Colonic mucosa (tissue), 4 donors: ENCODE data around the gene MYO15A. TPM values are rescaled to one million over a fixed set of nuclear protein-coding genes. Genes with fewer than 3 reads are reported as not detected.

Experiments used
- DNase-seq: peaks from one replicate; pipeline ENCODE4 v3.0.0-alpha.2; 2020
- H3K27ac ChIP-seq: fragments of 200-600 bp; one replicate; pipeline ENCODE4 v1.8.0; 2021
- H3K27me3 ChIP-seq: fragments of 200-600 bp; one replicate; pipeline ENCODE4 v1.8.0; 2021
- H3K36me3 ChIP-seq: fragments of 200-600 bp; one replicate; pipeline ENCODE4 v1.8.0; 2021
- H3K4me1 ChIP-seq: fragments of 200-600 bp; one replicate; pipeline ENCODE4 v1.8.0; 2021; ENCODE audit warnings: mild to moderate bottlenecking
- H3K4me3 ChIP-seq: fragments of 200-600 bp; one replicate; pipeline ENCODE4 v1.8.0; 2021
- H3K9ac ChIP-seq, 2 donors: one replicate each; pipeline ENCODE4 v1.7.0; 2013; ENCODE audit warnings: control low read depth in 2 of 2, low read depth in 2 of 2, low read length in 2 of 2
- H3K9me3 ChIP-seq: fragments of 200-600 bp; one replicate; pipeline ENCODE4 v1.8.0; 2021
- intact Hi-C: fragments of 100-400 bp; cut with DNase I; formaldehyde crosslinking; loops from one replicate; pipeline ENCODE4 v1.14.1; 2022
- total RNA-seq, 2 donors: library from RNA; stranded (reverse); fragmentation: NEBNext Ultra II Directional in 1 of 2; extraction: Animal tissue kit (Norgen Biotek cat#: 25700) in 1 of 2; gene quantifications; one replicate each; pipeline ENCODE4 v1.2.1, GENCODE V29; 2021
- TF ChIP-seq, protein P1 (sequence below): fragments of 200-600 bp; IDR thresholded peaks from one replicate; pipeline ENCODE4 v1.8.0; 2022; ENCODE audit warnings: antibody characterized with exemption, mild to moderate bottlenecking
- donor health status: healthy.
- donor health status: DM: no; HTN: no; CAD: no.
- donor health status: DM: no; HTN: no; CAD: no.

Gene MYO15A
- total RNA-seq, 2 donors from 2014 or later = 1.1 to 1.4 TPM

DNA sequence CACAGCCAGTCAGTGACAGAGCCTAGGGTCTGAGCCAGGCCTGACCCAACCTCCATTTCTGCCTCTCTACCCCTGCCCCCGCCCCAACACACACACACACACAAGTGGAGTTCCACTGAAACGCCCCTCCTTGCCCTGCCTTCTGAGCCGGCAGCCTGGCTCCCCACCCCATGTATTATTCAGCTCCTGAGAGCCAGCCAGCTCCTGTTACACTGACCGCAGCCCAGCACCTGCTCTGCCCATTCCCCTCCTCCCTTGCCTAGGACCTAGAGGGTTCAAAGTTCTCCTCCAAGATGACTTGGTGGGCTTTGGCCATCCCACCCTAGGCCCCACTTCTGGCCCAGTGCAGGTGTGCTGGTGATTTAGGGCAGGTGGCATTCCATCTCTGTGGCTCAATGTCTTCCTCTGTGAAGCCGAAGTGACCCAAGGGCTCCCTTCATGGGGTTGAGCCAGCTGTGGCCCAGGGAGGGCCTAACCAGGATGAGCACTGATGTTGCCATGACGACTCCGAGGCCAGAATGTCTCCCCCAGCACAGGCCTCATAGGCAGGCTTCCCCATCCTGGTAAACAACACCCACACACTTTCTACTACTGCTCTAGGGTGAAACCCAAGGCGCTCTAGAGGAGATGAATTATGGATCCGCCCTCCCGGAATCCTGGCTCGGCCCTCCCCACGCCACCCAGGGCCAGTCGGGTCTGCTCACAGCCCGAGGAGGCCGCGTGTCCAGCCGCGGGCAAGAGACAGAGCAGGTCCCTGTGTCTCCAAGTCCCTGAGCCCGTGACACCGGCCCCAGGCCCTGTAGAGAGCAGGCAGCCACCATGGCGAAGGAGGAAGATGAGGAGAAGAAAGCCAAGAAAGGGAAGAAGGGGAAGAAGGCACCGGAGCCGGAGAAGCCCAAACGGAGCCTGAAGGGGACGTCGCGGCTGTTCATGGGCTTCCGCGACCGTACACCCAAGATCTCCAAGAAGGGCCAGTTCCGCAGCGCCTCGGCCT is 9.7 kb downstream of the MYO15A start:
- intact Hi-C loops = no loop called here
- no peaks in the 10 kb centered on the region for H3K27me3 ChIP-seq
- TF ChIP-seq, protein P1, sequence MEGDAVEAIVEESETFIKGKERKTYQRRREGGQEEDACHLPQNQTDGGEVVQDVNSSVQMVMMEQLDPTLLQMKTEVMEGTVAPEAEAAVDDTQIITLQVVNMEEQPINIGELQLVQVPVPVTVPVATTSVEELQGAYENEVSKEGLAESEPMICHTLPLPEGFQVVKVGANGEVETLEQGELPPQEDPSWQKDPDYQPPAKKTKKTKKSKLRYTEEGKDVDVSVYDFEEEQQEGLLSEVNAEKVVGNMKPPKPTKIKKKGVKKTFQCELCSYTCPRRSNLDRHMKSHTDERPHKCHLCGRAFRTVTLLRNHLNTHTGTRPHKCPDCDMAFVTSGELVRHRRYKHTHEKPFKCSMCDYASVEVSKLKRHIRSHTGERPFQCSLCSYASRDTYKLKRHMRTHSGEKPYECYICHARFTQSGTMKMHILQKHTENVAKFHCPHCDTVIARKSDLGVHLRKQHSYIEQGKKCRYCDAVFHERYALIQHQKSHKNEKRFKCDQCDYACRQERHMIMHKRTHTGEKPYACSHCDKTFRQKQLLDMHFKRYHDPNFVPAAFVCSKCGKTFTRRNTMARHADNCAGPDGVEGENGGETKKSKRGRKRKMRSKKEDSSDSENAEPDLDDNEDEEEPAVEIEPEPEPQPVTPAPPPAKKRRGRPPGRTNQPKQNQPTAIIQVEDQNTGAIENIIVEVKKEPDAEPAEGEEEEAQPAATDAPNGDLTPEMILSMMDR = no peak
- no peak for DNase-seq
- H3K9me3 ChIP-seq = no peaks in the 10 kb centered on the region
- H3K4me1 ChIP-seq = no peaks in the 10 kb centered on the region
- H3K36me3 ChIP-seq = no peaks in the 10 kb centered on the region
- H3K27ac ChIP-seq = no peak overlapping the region
- H3K4me3 ChIP-seq = no peak overlapping the region
- no peak overlapping the region for H3K9ac ChIP-seq

DNA sequence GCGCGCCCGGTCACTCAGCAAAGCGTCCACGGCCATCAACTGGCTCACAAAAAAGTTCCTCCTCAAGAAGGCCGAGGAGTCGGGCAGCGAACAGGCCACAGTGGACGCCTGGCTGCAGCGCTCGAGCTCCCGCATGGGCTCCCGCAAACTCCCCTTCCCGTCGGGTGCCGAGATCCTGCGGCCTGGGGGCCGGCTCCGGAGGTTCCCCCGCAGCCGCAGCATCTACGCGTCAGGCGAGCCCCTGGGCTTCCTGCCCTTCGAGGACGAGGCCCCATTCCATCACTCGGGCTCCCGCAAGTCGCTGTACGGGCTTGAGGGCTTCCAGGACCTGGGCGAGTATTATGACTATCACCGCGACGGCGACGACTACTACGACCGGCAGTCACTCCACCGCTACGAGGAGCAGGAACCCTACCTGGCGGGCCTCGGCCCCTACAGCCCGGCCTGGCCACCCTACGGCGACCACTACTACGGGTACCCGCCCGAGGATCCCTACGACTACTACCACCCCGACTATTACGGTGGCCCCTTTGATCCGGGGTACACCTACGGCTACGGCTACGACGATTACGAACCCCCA is 10.7 kb downstream of the MYO15A start:
- Histone ChIP-seq H3K36me3 (no peaks in the 10 kb centered on the region), H3K27me3 (no peaks in the 10 kb centered on the region), H3K4me1 (no peaks in the 10 kb centered on the region), H3K9ac (no peak overlapping the region), H3K27ac (no peak overlapping the region), H3K9me3 (no peaks in the 10 kb centered on the region), H3K4me3 (no peak overlapping the region)
- DNase-seq = no peak
- TF ChIP-seq, protein P1 = no peak
- intact Hi-C loops = no loop called here

DNA sequence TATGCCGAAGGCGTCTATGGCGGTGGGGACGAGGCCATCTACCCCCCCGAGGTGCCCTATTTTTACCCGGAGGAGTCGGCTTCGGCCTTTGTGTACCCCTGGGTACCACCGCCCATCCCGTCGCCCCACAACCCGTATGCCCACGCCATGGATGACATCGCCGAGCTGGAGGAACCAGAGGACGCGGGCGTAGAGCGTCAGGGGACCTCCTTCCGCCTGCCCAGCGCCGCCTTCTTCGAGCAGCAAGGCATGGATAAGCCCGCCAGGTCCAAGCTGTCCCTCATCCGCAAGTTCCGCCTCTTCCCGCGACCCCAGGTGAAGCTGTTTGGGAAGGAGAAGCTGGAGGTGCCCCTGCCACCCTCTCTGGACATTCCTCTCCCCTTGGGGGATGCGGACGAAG is 11.4 kb downstream of the MYO15A start:
- intact Hi-C loops = no loop called here
- no peak overlapping the region for H3K9ac ChIP-seq
- no peak for DNase-seq
- H3K27me3 ChIP-seq = no peaks in the 10 kb centered on the region
- no peaks in the 10 kb centered on the region for H3K9me3 ChIP-seq
- H3K4me3 ChIP-seq = no peak overlapping the region
- TF ChIP-seq, protein P1 = no peak
- H3K4me1 ChIP-seq = no peaks in the 10 kb centered on the region
- H3K27ac ChIP-seq = no peak overlapping the region
- no peaks in the 10 kb centered on the region for H3K36me3 ChIP-seq

DNA sequence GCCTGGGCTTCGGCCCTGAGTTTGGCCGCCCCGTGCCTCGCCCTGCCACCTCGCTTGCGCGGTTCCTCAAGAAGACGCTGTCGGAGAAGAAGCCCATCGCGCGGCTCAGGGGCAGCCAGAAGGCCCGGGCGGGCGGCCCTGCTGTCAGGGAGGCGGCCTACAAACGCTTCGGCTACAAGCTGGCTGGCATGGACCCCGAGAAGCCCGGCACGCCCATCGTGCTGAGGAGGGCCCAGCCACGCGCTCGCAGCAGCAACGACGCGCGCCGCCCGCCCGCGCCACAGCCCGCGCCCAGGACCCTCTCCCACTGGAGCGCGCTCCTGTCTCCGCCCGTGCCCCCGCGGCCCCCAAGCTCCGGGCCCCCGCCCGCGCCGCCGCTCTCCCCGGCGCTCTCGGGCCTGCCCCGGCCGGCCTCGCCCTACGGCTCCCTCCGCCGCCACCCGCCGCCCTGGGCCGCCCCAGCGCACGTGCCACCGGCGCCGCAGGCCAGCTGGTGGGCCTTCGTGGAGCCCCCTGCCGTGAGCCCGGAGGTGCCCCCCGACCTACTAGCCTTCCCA is 12.0 kb downstream of the MYO15A start:
- TF ChIP-seq, protein P1 = no peak
- no peaks in the 10 kb centered on the region for H3K27me3 ChIP-seq
- no peak overlapping the region for H3K27ac ChIP-seq
- H3K4me1 ChIP-seq = no peaks in the 10 kb centered on the region
- H3K36me3 ChIP-seq = no peaks in the 10 kb centered on the region
- H3K9ac ChIP-seq = no peak overlapping the region
- H3K4me3 ChIP-seq = no peak overlapping the region
- H3K9me3 ChIP-seq = no peaks in the 10 kb centered on the region
- intact Hi-C loops = no loop called here
- no peak for DNase-seq

DNA sequence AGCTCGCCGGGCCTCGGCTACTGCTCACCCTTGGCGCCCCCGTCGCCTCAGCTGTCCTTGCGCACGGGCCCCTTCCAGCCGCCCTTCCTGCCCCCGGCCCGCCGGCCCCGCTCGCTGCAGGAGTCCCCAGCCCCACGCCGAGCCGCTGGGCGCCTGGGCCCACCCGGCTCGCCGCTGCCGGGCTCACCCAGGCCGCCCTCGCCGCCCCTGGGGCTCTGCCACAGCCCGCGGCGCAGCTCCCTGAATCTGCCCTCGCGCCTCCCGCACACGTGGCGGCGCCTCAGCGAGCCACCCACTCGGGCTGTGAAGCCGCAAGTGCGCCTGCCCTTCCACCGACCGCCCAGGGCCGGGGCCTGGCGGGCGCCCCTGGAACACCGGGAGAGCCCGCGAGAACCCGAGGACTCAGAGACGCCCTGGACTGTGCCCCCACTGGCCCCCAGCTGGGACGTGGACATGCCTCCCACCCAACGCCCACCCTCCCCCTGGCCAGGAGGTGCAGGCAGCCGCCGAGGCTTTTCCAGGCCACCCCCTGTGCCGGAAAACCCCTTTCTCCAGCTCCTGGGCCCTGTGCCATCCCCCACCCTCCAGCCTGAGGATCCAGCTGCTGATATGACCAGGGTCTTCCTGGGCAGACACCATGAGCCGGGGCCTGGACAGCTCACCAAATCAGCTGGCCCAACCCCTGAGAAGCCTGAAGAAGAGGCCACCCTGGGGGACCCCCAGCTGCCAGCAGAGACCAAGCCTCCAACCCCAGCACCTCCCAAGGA is 12.8 kb downstream of the MYO15A start:
- Histone ChIP-seq H3K4me1 (no peaks in the 10 kb centered on the region), H3K36me3 (no peaks in the 10 kb centered on the region), H3K27ac (no peak overlapping the region), H3K9me3 (no peaks in the 10 kb centered on the region), H3K27me3 (no peaks in the 10 kb centered on the region), H3K9ac (no peak overlapping the region), H3K4me3 (no peak overlapping the region)
- no peak for DNase-seq
- TF ChIP-seq, protein P1 = no peak
- intact Hi-C loops = no loop called here
